Caco-2 (cell line): ENCODE results near the gene MOSPD3. TPM values are rescaled to one million over a fixed set of nuclear protein-coding genes. Genes with fewer than 3 reads are reported as not detected.
A peak's percentile ranks its signal among the peaks of the same experiment; 100 is the strongest.
"Not testable (repeated sequence)": the region's sequence is repeated elsewhere in the genome, so short reads cannot be mapped to it uniquely, and the experiment has no call there.

Experiments used
- BruUV-seq: library from RNA; stranded (reverse); fragments of 400-500 nt; replicated peaks from 2 replicates; lab custom pipeline; 2021; lab: Mats Ljungman, UMichigan
- CTCF ChIA-PET: fragments of 300-600 bp; sonication (Branson Sonifier 250); formaldehyde crosslinking; loops from one replicate; lab custom pipeline; 2022; ENCODE audit warnings: antibody characterized with exemption; lab: Charles Lee
- POLR2A ChIA-PET: fragments of 300-600 bp; sonication (Branson Sonifier 250); formaldehyde crosslinking; loops from one replicate; lab custom pipeline; 2022; ENCODE audit warnings: antibody characterized with exemption; lab: Charles Lee
- DNase-seq, 2 experiments: peaks; one replicate each; pipeline versions ENCODE4 v3.0.0 to v3.0.0-alpha.2; 2020 to 2022
- H3K27me3 ChIP-seq: replicated peaks from 2 replicates; pipeline ENCODE4 v1.6.0; 2011; ENCODE audit warnings: low read length; ENCODE audit not compliant: control insufficient read depth, insufficient read depth
- H3K36me3 ChIP-seq: 2 replicates; pipeline ENCODE4 v1.5.1; 2011; ENCODE audit warnings: low read length; ENCODE audit not compliant: control insufficient read depth, insufficient read depth
- H3K4me1 ChIP-seq: fragments of 250-450 bp; sonication (Bioruptor Pico); 2 replicates; pipeline ENCODE4 v1.5.1; 2020; ENCODE audit warnings: mild to moderate bottlenecking
- H3K4me3 ChIP-seq: 2 replicates; pipeline ENCODE4 v1.5.1; 2011; ENCODE audit warnings: low read depth, mild to moderate bottlenecking, control low read depth, low read length
- H3K9me3 ChIP-seq: fragments of 250-450 bp; sonication (Bioruptor Pico); 2 replicates; pipeline ENCODE4 v1.5.1; 2020; ENCODE audit warnings: mild to moderate bottlenecking, moderate library complexity
- H3K27ac Mint-ChIP-seq: one replicate; pipeline ENCODE4 v1.8.0; 2022; ENCODE audit warnings: mixed read lengths; ENCODE audit not compliant: unreplicated experiment
- H3K27me3 Mint-ChIP-seq: one replicate; pipeline ENCODE4 v1.8.0; 2022; ENCODE audit warnings: mixed read lengths; ENCODE audit not compliant: insufficient read depth, unreplicated experiment
- H3K36me3 Mint-ChIP-seq: one replicate; pipeline ENCODE4 v1.8.0; 2022; ENCODE audit warnings: mild to moderate bottlenecking, mixed read lengths; ENCODE audit not compliant: insufficient read depth, unreplicated experiment
- H3K4me1 Mint-ChIP-seq: one replicate; pipeline ENCODE4 v1.8.0; 2022; ENCODE audit warnings: low read depth, mixed read lengths; ENCODE audit not compliant: unreplicated experiment
- H3K4me3 Mint-ChIP-seq: one replicate; pipeline ENCODE4 v1.8.0; 2022; ENCODE audit warnings: mild to moderate bottlenecking, moderate library complexity, mixed read lengths; ENCODE audit not compliant: unreplicated experiment
- H3K9me3 Mint-ChIP-seq: one replicate; pipeline ENCODE4 v1.8.0; 2022; ENCODE audit warnings: mixed read lengths; ENCODE audit not compliant: unreplicated experiment
- intact Hi-C: fragments of 100-400 bp; cut with micrococcal nuclease; formaldehyde crosslinking; loops from one replicate; pipeline ENCODE4 v1.10.0; 2022; ENCODE audit not compliant: unreplicated experiment
- total RNA-seq: library from RNA; stranded (reverse); gene quantifications from 2 replicates; pipeline ENCODE4 v1.2.3, GENCODE V29; 2022
- TF ChIP-seq, protein P1 (sequence below), 2 experiments: fragments of 200-600 bp in 1 of 2; IDR thresholded peaks; 1 replicate in 1 of 2; 2 replicates in 1 of 2; pipeline versions ENCODE4 v1.5.1 to v1.8.0; 2011 to 2022; ENCODE audit warnings: antibody characterized with exemption in 1 of 2, control low read depth in 1 of 2, inconsistent platforms in 1 of 2, low read depth in 1 of 2, low read length in 1 of 2, mild to moderate bottlenecking in 1 of 2, moderate library complexity in 1 of 2; ENCODE audit not compliant: insufficient read depth in 1 of 2, severe bottlenecking in 1 of 2, unreplicated experiment in 1 of 2

MOSPD3 gene
- total RNA-seq, 1 experiment from 2014 or later, result 24.7 TPM

DNA sequence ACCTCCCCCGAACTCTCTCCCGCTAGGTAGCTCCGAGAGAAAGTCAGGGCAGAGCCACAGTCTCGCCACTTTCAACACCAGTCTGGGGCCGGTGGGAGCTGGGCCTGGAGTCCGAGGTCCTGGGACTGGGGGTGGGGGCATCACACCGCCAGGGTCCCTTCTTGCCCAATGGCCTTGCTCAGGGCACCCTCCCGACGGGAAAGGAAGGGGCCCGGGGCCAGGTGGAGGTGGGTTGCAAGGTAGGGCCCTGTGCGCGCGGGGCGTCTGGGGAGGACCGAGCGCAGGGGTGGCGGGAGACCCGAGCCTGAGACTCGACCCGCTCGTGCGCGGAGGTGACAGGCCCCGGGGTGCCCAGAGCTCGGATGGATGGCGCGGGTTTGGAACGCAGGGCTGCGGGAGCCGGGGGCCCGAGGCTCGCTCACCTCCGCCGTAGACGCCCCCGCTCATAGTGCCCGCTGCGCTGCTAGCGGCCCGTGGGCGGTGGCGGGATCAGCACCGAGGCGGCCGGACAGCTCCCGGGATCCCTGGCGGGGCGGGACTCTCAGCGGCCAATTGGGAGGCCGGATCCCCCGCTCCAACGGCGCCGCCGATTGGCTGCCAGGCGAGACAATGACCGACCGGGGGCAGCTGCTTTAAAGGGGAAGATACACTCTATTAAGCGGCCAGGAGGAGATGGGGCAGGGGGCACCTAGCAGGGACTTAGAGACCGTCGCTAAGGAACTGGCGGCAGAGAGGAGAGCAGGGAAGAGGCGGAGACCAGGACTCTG, 43.8 kb downstream of the MOSPD3 start, which contains the start of gene ACTL6B:
TSS of gene ACTL6B (minus strand) at position 541 of the 767 bp plus-strand sequence. CDS start at position 447, 94 bp downstream.
- Mint-ChIP-seq H3K27ac (no peak within 1 kb of the TSS), H3K4me3 (no peak within 1 kb of the TSS), H3K9me3 (no peaks in the 10 kb centered on the region), H3K36me3 (no peaks in the 10 kb centered on the region), H3K4me1 (no peaks in the 10 kb centered on the region), H3K27me3 (no peaks in the 10 kb centered on the region)
- CTCF ChIA-PET, result no interaction called here
- no peaks in the 10 kb centered on the region for H3K9me3 ChIP-seq
- no peaks in the 10 kb centered on the region for H3K36me3 ChIP-seq
- POLR2A ChIA-PET, result no interaction called here
- TF ChIP-seq, protein P1, sequence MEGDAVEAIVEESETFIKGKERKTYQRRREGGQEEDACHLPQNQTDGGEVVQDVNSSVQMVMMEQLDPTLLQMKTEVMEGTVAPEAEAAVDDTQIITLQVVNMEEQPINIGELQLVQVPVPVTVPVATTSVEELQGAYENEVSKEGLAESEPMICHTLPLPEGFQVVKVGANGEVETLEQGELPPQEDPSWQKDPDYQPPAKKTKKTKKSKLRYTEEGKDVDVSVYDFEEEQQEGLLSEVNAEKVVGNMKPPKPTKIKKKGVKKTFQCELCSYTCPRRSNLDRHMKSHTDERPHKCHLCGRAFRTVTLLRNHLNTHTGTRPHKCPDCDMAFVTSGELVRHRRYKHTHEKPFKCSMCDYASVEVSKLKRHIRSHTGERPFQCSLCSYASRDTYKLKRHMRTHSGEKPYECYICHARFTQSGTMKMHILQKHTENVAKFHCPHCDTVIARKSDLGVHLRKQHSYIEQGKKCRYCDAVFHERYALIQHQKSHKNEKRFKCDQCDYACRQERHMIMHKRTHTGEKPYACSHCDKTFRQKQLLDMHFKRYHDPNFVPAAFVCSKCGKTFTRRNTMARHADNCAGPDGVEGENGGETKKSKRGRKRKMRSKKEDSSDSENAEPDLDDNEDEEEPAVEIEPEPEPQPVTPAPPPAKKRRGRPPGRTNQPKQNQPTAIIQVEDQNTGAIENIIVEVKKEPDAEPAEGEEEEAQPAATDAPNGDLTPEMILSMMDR (IDR thresholded peaks at IDR 0.05; ENCODE audit: insufficient read depth in 1 of 2, low read depth in 1 of 2, low read length in 1 of 2, severe bottlenecking in 1 of 2, unreplicated experiment in 1 of 2), result no peak
- BruUV-seq, result no TSS peak
- peak in 1 of 2 experiments; percentile 51 for DNase-seq
- intact Hi-C loops, result no loop called here
- peaks cover 6% of the 10 kb centered on the region for H3K4me1 ChIP-seq
- H3K27me3 ChIP-seq, result no peaks in the 10 kb centered on the region; the same call in 1 of the 2 replicates
- no peak within 1 kb of the TSS for H3K4me3 ChIP-seq

DNA sequence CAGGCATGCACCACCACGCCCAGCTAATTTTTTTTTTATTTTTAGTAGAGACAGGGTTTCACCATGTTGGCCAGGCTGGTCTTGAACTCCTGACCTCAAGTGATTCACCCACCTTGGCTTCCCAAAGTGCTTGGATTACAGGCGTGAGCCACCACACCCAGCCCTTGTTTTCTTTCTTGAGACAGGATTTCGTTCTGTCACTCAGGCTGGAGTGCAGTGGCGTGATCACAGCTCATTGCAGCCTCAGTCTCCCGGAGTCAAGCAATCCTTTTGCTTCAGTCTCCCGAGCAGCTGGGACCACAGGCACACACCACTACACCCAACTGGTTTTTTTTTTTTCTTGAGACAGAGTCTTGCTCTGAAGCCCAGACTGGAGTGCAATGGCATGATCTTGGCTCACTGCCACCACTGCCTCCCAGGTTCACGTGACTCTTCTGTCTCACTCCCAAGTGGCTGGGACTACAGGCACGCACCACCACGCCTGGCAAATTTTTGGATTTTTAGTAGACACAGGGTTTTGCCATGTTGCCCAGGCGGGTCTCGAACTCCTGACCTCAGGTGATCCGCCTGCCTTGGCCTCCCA, 49.9 kb downstream of the MOSPD3 start:
- H3K27me3 Mint-ChIP-seq, H3K36me3 ChIP-seq, H3K36me3 Mint-ChIP-seq, H3K4me3 Mint-ChIP-seq, POLR2A ChIA-PET, H3K4me1 ChIP-seq, DNase-seq, H3K9me3 ChIP-seq, H3K4me3 ChIP-seq, intact Hi-C loops, H3K27me3 ChIP-seq, H3K27ac Mint-ChIP-seq, H3K9me3 Mint-ChIP-seq, BruUV-seq, H3K4me1 Mint-ChIP-seq: not testable (repeated sequence)
- CTCF ChIA-PET, result interaction anchor here (0.7 kb wide), 1 partner anchor 43 kb away, joined by 3 read pairs; no protein-coding TSS in a partner anchor

Other genes with a start within 250 kb of the MOSPD3 start
- 0.68 TPM in 1 of 2 replicates, not detected in the other for gene PILRA, start 239.1 kb upstream of the MOSPD3 start, total RNA-seq
- gene ZCWPW1, start 183.8 kb upstream of the MOSPD3 start, total RNA-seq, result 3.4 and 4.4 TPM in 2 replicates
- 41.0 and 43.3 TPM in 2 replicates for gene MEPCE, start 182.7 kb upstream of the MOSPD3 start, total RNA-seq
- gene PPP1R35, start 176.0 kb upstream of the MOSPD3 start, total RNA-seq, result 38.3 and 39.5 TPM in 2 replicates
- gene SPACDR, start 148.3 kb upstream of the MOSPD3 start, total RNA-seq, result 0.41 and 0.84 TPM in 2 replicates
- gene TSC22D4, start 133.3 kb upstream of the MOSPD3 start, total RNA-seq, result 27.2 and 32.0 TPM in 2 replicates
- gene NYAP1, start 128.6 kb upstream of the MOSPD3 start, total RNA-seq, result 1.3 and 1.7 TPM in 2 replicates
- gene AGFG2, start 73.3 kb upstream of the MOSPD3 start, total RNA-seq, result 58.5 and 60.7 TPM in 2 replicates
- 1.9 and 2.0 TPM in 2 replicates for gene SAP25, start 38.6 kb upstream of the MOSPD3 start, total RNA-seq
- 69.5 and 71.4 TPM in 2 replicates for gene LRCH4, start 26.4 kb upstream of the MOSPD3 start, total RNA-seq
- gene FBXO24, start 26.2 kb upstream of the MOSPD3 start, total RNA-seq, result 1.4 and 1.5 TPM in 2 replicates
- gene PCOLCE, start 10.2 kb upstream of the MOSPD3 start, total RNA-seq, result 10.4 and 12.9 TPM in 2 replicates
- gene TFR2, start 29.0 kb downstream of the MOSPD3 start, total RNA-seq, result 8.1 and 9.7 TPM in 2 replicates
- gene ACTL6B, start 43.9 kb downstream of the MOSPD3 start, total RNA-seq, result not detected in 2 replicates
- gene GNB2, start 61.2 kb downstream of the MOSPD3 start, total RNA-seq, result 200 and 216 TPM in 2 replicates
- gene GIGYF1, start 81.7 kb downstream of the MOSPD3 start, total RNA-seq, result 53.1 and 54.9 TPM in 2 replicates
- 65.7 and 66.9 TPM in 2 replicates for gene POP7, start 93.6 kb downstream of the MOSPD3 start, total RNA-seq
- 0.72 and 1.1 TPM in 2 replicates for gene EPO, start 107.9 kb downstream of the MOSPD3 start, total RNA-seq
- gene ZAN, start 121.1 kb downstream of the MOSPD3 start, total RNA-seq, result not detected in 2 replicates
- gene EPHB4, start 215.0 kb downstream of the MOSPD3 start, total RNA-seq, result 112 and 117 TPM in 2 replicates
- gene SLC12A9, start 240.2 kb downstream of the MOSPD3 start, total RNA-seq, result 59.0 and 60.7 TPM in 2 replicates